GDM1 (cell line): ENCODE measurements around the gene PRR16.
"Not testable (repeated sequence)": the region's sequence is repeated elsewhere in the genome, so short reads cannot be mapped to it uniquely, and the experiment has no call there.

ENCODE experiments used
- DNase-seq: peaks from one replicate; lab custom pipeline; 2025; lab: John Stamatoyannopoulos, UW

Gene PRR16

DNA sequence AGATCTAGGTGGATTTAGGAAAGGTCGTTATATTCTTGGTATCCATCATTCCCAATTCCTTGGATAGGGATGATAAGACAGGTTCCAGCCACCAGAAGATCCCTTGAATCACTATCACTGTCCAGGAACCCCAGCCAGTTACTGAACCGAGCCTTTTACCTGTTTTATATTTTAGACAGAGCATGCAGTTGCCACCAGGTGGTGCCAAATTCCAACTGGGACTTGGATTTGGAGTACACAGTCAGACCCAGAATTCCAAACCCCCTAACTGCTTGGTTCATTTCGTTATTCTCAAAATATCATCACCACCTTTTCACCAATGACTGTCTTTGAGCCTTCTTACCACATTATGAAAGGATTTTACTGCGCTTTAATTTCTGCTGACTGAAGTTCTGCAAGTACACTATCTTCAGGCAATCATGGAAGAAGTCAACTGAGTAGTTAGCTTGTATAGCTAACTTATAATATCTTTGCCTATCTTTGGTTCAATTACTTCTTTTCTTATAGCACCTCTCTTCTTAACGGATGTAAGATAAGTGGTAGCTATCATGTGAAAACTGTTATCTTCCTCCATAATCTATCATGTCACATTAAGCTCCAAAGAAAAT lies 191.8 kb downstream of the PRR16 start:
- no peak for DNase-seq

DNA sequence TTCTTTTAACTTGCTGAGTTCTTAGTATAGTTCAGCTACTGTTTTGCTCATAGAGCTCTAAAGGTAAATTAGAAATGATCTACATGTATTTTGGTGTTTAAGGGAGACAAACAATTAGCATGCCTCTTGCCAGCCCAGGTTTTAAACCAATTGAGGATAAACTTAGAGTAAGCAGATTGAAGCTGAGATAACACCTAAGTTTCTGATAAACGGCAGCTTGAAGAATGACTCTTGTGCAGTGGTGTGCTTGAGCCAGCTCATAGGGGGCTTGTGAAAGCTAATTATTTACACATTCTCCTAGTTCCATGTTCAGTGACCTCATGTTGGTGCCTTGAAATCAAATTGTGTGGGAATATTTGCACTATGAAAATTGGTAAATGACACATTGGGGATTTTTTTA lies 193.0 kb downstream of the PRR16 start:
- DNase-seq = no peak

DNA sequence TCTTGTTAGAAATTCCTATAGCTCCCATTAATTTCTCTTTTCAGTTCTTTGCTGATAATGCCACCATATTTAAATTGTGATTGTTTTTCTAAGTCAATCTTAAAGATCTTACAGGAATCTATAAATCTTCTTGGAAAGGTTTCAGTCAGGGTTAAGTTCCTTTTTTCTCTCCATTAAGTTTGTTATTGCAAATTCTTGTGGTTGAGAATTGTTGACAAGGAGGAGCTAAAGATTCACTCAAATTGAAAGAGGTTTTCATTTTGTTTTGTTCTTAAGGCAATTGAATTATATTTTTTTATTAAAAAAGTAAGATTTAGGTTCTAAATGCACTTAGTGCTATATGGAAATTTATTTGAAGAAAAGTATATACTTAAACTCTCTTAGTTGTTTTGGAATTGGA lies 213.4 kb downstream of the PRR16 start:
- DNase-seq = no peak

DNA sequence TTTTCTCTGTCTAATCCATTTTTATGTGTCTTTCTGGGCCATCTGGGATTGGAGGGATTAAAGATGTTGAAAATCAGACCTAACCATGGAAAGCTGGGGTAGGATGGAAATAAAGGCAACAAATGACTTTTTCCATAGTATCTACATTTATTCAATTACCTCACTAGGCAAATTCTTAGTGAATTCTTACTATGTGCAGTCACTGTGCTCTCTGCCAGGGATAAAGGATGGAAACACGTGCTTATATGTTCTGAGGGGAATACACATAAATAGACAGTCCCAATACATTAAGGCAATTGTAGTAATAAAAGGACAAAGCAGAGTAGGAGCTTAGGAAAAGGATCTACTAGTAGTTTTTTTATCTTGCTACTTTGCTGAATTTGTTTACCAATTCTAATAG lies 214.2 kb downstream of the PRR16 start:
- DNase-seq = no peak

DNA sequence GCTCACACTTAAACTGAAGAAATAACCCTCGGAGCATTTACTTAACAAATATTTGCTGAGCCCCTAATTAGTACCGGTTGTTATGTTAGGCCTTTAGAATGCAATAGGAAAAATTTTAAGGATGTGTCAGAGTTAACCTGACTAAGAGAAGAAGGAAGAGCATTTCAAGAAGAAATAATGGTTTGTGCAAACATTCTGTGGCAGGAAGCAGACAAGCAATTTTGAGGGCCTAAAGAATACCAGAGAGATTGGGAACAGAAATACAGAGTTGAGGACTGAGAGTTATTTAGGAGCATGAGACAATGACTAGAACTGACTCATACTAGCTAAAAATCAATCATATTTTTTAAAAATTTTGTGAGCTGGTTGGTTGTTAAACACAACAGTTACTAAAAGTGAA lies 218.8 kb downstream of the PRR16 start:
- DNase-seq = no peak

DNA sequence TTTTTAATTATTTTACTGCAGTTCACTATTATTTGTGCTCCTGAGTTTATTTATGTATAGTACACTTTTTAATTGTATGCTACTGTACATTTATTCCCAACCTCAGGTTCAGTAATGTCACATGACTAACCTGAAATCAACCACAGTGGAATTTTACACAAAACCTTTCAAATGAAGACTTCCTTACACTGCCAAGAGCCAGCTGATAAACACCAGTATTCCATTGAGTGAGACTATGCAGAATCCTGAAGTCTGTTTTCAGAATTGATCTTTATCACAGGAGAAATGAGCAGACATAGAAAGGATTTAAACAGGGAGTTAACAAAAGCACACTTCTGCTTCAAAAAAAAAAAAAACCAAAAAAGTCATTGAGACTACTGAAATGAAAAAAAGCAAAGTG lies 219.5 kb downstream of the PRR16 start:
- no peak for DNase-seq

DNA sequence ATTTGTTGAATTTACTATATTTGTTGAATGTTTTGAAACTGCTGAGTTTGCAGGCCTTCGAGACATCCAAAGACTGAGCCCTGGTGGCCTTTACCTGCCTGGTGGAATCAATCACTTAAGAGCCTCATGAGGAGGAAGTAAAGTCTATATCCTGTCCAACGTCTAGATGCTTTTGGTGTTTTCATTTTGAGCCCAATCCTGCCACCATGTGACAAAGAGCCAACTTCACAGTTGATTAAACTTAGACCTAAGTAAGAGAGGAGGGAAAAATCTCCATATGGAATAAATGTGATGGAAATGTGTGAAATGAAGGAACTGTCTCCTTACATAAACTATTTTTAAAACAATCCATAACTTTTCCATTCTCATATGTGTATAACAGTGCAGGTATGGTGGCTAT lies 220.1 kb downstream of the PRR16 start:
- DNase-seq = no peak

DNA sequence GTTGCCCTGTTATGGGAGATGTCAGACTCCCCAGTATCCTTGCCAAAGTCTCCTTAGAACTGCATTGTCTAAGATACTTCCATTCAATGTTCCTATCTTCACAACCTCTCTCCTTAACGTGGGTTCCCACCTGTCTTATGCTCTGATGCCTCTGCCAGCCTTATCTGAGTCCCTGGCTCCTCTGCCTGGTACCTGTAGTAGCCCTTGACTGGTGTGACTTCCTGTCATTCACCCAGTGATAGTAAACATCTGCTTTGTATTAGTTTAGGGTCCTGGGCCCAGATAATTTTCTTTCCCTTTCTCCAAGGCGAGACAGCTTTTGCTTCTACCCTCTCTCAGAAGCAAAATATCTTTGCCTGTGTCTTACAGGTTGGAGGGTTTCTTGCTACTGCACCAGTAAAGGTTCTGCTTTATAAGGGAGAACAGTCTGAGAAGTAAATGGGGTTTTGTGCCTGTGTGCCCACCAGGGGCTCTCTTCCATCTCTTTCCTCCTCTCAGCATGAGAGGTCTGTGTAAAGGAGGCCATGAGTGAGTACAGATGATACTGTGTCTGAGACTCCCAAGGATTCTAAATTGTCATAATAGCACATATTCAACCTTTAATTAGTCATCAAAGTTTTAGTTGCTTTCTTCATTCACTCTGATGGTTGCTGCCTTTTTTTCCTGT lies 220.8 kb downstream of the PRR16 start:
- DNase-seq = no peak

DNA sequence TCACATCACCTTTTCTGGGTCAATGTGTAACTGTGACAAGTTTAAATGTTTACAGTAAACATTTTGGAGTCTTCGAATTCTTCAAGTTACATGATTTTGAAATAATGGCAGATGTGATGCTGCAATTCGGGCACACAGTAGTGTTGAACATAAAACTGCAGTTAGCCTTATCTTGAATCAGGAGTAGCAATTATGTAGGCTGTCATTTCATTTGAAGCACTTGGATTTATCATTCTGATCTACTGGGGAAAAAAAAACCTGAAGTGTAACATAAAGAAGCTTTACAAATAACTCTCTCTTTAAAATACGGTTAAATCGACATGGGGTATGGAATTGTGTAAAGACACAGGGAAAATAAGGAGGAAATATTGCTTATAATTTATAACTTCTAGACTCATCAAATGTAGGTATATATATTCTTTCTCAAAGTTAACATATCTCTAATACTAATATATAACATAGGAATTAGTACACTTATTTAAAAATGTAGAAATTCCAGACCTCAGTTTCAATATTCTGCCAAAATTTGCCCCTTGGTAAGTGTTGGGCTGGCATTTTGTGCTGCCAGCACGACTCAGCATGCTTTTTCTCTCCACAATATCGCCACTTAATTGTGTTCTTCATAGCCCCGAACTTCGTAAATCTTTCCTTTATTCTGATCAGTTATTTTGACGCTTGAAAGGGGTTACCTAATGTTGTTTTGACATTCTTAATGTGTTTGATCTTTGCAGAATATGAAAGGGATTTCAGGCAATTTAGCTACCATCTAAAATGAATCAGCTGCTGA lies 226.7 kb downstream of the PRR16 start:
- DNase-seq = no peak

DNA sequence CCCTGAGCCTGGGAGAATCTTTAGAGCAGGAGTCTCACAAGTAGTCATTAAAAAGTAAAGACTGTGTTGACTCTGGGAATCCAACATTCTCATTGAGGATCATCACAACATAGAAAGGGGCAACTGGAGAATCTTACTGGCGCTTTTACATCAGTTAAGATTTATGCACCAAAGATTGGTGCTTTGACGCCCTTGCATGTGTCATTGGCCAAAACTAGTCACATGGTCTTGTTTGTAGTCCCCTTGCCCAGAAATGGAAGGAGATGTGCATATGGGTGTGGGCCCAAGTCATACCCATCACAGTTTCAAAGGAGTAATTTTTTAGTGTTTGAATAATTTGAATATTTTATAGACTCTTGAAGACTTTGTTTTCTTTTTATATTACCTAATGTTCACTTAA lies 228.2 kb downstream of the PRR16 start:
- no peak for DNase-seq

DNA sequence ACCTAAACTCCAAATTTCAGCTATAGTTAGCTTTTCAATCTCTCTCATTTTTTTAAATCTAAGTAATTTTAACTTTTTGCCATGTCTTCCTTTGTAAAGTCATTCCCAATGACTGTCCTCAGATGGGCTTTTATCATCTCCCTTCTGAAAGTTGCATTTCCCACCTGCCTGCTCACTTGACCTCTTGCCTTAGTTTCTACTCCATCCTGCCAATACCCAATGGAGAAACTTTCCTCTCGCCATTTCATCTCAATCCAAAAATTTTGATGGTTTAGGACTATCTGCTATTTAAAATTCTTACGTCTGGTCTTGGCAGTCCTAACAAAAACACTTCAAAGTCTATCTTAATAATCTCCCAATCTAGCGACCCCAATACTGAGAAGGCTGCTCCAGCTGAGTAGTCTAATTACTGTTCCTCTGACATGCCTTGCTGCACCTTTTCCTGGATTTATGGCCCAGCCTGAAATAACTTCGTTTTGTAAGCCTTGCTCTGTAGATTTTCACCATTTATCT lies 231.3 kb downstream of the PRR16 start:
- no peak for DNase-seq

DNA sequence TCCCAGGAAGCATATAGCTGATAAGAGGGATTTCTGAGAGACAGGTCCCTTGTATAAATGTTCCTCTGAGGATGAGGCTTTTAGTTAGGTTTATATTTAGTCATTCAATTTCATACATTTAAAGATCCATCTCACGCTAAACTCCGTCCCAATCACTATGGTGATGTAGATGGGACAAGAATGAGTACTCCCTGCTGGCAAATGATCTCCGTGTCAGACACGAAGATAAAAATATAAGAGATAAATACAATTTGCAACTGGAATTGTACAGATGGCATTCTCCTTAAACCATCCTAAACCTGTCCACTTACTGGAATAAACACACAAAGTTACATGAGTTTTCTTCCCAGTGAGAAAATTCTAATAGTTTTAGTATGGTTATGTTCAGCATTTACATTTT lies 233.0 kb downstream of the PRR16 start:
- no peak for DNase-seq

DNA sequence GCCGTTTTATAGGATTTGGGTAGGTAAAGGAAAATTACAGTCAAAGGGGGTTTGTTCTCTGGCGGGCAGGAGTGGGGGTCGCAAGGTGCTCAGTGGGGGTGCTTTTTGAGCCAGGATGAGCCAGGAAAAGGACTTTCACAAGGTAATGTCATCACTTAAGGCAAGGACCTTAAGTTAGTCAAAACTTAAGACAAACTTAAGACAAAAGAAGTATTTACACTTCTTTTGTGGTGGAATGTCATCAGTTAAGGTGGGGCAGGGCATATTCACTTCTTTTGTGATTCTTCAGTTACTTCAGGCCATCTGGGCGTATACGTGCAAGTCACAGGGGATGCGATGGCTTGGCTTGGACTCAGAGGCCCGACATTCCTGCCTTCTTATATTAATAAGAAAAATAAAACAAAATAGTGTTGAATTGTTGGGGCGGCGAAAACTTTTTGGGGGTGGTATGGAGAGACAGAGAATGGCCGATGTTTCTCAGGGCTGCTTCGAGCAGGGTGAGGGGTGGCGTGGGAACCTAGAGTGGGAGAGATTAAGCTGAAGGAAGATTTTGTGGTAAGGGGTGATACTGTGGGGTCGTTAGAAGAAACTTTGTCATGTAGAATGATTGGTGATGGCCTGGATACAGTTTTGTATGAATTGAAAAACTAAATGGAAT lies 233.7 kb downstream of the PRR16 start:
- not testable (repeated sequence) for DNase-seq

DNA sequence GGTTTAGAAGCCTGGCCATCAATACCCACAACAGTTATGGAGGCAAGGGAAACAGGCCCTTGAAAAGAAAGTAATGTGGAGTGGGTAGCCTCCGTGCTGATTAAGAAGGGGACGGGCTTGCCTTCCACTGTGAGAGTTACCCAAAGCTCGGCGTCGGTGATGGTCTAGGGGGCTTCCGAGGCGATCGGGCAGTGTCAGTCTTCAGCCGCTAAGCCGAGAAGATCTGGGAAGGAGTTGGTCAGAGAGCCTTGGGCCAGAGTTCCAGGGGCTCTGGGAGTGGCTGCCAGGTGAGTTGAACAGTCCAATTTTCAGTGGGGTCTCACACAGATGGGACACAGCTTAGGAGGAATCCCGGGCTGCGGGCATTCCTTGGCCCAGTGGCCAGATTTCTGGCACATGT lies 236.6 kb downstream of the PRR16 start:
- DNase-seq = not testable (repeated sequence)

DNA sequence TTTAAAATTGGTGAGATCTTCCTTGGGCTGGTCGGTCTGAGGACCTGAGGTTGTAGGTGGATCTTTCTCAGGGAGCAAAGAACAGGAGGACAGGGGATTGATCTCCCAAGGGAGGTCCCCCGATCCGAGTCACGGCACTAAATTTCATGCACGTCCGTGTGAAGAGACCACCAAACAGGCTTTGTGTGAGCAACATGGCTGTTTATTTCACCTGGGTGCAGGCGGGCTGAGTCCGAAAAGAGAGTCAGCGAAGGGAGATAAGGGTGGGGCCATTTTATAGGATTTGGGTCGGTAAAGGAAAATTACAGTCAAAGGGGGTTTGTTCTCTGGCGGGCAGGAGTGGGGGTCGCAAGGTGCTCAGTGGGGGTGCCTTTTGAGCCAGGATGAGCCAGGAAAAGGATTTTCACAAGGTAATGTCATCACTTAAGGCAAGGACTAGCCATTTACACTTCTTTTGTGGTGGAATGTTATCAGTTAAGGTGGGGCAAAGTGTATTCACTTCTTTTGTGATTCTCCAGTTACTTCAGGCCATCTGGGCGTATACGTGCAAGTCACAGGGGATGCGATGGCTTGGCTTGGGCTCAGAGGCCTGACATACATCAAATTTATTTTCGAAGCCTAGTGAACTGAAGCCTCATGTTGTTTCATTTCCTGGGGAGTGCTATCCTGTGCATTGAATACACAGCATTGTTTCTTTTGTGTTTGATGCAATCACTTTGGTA lies 238.9 kb downstream of the PRR16 start:
- DNase-seq = not testable (repeated sequence)

DNA sequence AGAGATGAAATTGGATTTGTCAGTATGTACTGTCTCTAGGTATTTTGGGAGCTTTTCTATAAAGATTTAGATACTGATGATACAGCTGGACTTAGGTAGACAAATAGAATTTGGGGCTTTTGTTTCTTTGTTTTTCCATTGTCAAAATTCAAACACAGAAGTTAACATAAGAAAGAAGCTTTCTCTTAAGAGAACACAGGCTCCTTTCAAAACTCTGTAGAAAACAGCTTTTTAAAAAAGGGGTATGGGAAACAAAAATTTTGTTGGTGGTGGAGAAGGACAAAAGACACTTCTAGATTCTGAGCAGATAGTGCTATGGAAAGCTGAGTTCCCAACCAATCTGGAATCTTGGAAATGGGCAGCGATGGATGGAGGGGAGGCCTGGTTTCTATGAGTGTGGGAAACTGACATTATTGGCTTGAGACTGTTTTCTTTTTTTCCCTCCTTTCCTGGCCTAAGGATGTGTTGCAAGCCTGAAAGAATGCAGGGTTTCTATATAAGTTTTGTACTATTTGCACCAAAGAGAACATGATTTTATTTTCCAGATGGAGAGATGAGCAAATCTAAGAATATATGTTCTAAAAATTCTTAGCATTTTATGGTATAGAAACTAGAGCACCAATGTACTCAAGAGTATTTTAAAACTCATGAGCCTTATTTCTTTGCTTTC lies 240.0 kb downstream of the PRR16 start:
- no peak for DNase-seq

DNA sequence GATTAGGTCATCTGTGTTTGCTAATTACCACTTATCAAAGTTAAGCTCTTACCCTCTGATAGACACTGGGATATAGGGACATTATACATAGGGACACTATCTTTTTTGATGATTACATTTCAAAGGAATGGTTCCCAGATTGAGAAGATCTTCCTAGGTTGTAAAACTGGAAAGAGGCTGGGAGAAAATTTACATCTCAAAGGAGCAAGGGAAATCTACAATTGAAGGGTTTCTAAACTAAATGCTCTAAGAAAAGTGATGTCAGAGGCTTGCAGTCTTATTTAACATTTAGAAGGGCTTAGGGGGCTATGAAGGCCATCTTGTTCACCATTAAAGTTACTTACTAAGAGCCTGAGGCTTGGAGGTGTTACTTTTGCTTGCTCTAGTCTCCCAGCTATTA lies 242.8 kb downstream of the PRR16 start:
- no peak for DNase-seq

DNA sequence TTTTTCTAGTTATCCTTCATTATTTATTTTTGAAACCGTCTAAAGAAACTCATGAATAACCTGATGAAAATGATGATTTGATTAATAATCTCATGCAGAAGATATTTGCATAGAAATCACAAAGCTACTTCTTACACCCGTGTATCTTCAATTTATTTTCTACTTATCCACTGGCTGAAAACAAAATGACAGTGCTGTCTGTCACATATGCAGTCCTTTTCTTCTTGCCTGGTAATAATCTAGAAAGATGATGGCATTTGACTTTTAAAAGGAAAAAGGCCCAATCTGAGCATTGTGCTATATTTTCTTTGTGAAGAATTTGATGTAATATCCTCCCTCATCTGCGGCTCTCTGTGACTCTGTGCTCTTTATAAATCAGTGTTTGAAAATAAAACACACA lies 253.3 kb downstream of the PRR16 start:
- no peak for DNase-seq

DNA sequence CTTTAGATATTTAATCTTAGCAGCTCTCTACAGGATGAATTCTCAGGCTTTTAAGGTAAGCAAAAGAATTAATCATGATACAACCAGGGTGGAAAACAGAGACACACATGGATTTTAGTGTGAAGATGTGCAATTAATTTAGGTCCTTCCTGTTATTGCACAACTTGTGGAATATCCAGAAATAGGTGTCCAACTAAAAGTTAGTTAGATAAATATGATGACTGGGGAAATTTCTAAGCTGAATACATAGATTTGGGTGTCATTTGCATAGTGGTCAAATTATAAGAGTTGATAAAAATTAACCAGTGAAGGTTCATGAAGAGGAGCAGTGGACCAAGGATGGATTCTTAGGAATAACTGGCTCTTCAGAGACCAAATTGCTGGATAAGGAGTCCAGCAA lies 266.1 kb downstream of the PRR16 start:
- DNase-seq = no peak

DNA sequence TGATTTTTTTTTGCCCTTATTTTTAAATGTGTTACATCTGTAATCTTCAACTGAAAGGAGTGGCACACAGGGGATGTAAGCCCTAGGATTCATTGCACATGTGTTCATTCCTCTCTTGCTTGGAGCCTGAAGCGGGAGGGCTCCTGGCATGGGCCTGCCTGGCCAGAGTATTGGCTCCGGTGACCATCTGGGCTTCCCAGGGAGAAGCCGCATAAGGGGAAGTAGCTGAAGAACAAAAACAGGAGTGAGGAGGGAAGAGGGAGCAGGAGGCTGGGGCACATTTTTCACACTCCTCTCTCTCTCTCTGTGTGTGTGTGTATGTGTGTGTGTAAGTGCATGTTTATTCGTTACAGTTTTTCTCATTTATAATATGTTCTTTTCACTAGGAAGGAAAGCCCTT lies 269.9 kb downstream of the PRR16 start:
- no peak for DNase-seq

DNA sequence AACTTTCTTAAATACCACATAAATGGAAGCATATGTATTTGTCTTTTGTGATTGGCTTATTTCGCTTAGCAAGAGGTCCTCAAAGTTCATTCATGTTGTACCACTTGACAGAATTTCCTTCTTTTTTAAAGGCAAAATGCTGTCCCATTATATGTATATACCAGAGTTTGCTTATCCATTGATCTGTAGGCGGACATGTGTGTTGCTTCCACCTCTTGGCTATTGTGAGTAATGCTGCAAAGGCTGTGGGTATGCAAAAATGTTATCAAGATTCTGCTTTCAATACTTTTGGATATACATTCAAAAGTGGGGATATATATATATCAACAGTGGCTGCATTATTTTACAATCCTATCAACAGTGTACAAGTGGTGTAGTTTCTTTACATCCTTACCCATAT lies 271.0 kb downstream of the PRR16 start:
- DNase-seq = no peak
